HG03135 (cell line): ENCODE results near the gene TMPRSS7.
"Not testable (repeated sequence)": the region's sequence is repeated elsewhere in the genome, so short reads cannot be mapped to it uniquely, and the experiment has no call there.

Source experiments
- ATAC-seq: cut with Tn5 transposase; IDR thresholded peaks from one replicate; pipeline ENCODE4 v1.9.1; 2021; ENCODE audit warnings: mild to moderate bottlenecking, moderate library complexity; ENCODE audit not compliant: unreplicated experiment

Gene TMPRSS7

GRCh38 chr3:112012205-112012992 lies 22.1 kb upstream of the TMPRSS7 start:
- no peak for ATAC-seq

- ATAC-seq: peak; percentile 84
Measured at GRCh38 chr3:112013058-112013783, 21.3 kb upstream of the TMPRSS7 start.

GRCh38 chr3:112013784-112014143 lies 20.8 kb upstream of the TMPRSS7 start:
- ATAC-seq: peak; percentile 21

GRCh38 chr3:112017091-112017490 lies 17.4 kb upstream of the TMPRSS7 start:
- ATAC-seq: no peak

GRCh38 chr3:112018712-112019111 lies 15.8 kb upstream of the TMPRSS7 start:
- no peak for ATAC-seq

GRCh38 chr3:112019716-112020115 lies 14.8 kb upstream of the TMPRSS7 start:
- no peak for ATAC-seq

GRCh38 chr3:112020674-112021085 lies 13.9 kb upstream of the TMPRSS7 start:
- ATAC-seq: no peak

GRCh38 chr3:112027142-112027541 lies 7.4 kb upstream of the TMPRSS7 start:
- no peak for ATAC-seq

- no peak for ATAC-seq
Measured at GRCh38 chr3:112027826-112028225, 6.7 kb upstream of the TMPRSS7 start.

- no peak for ATAC-seq
Measured at GRCh38 chr3:112030901-112031300, 3.6 kb upstream of the TMPRSS7 start.

- ATAC-seq: no peak
Measured at GRCh38 chr3:112032098-112032731, 2.3 kb upstream of the TMPRSS7 start.

GRCh38 chr3:112035241-112035640 lies 705 bp downstream of the TMPRSS7 start:
- no peak for ATAC-seq

GRCh38 chr3:112037194-112037593 lies 2.7 kb downstream of the TMPRSS7 start:
- not testable (repeated sequence) for ATAC-seq

GRCh38 chr3:112038863-112039262 lies 4.3 kb downstream of the TMPRSS7 start:
- no peak for ATAC-seq

- ATAC-seq: no peak
Measured at GRCh38 chr3:112041321-112041720, 6.8 kb downstream of the TMPRSS7 start.

GRCh38 chr3:112042842-112043280 lies 8.3 kb downstream of the TMPRSS7 start:
- ATAC-seq: no peak

GRCh38 chr3:112043621-112044201 lies 9.2 kb downstream of the TMPRSS7 start:
- peak; percentile 87 for ATAC-seq

- no peak for ATAC-seq
Measured at GRCh38 chr3:112046599-112046998, 12.1 kb downstream of the TMPRSS7 start.

- ATAC-seq: no peak
Measured at GRCh38 chr3:112047264-112047663, 12.7 kb downstream of the TMPRSS7 start.

- ATAC-seq: no peak
Measured at GRCh38 chr3:112048911-112049310, 14.4 kb downstream of the TMPRSS7 start.

- ATAC-seq: no peak
Measured at GRCh38 chr3:112053229-112053628, 18.7 kb downstream of the TMPRSS7 start.
